Activated CD8-positive, alpha-beta memory T cell treated with anti-CD3 and anti-CD28 coated beads for 1 hour (primary cell): ENCODE results near the gene GNL2.
"Not testable (repeated sequence)": the region's sequence is repeated elsewhere in the genome, so short reads cannot be mapped to it uniquely, and the experiment has no call there.

Experiments used
- DNase-seq, 2 donors: peaks; one replicate each; pipeline ENCODE4 v3.0.0-alpha.2; 2020; ENCODE audit warnings: low read depth in 1 of 2; ENCODE audit errors: extremely low read depth in 1 of 2

The GNL2 gene

GRCh38 chr1:37609002-37609401, 13.3 kb upstream of the GNL2 start:
- DNase-seq = no peak

- no peak for DNase-seq
These were observed 10.9 kb upstream of the GNL2 start for GRCh38 chr1:37606481-37607263.

- DNase-seq = no peak
These were observed 10.2 kb upstream of the GNL2 start for GRCh38 chr1:37605806-37606474.

GRCh38 chr1:37605061-37605650, 9.4 kb upstream of the GNL2 start:
- DNase-seq = no peak

- DNase-seq = peak in 1 of 2 donors; percentile 4
These were observed 7.3 kb upstream of the GNL2 start for GRCh38 chr1:37602750-37603694.

GRCh38 chr1:37601441-37601840, 5.7 kb upstream of the GNL2 start:
- no peak for DNase-seq

- no peak for DNase-seq
These were observed 4.2 kb upstream of the GNL2 start for GRCh38 chr1:37599940-37600339.

- no peak for DNase-seq
These were observed 488 bp upstream of the GNL2 start for GRCh38 chr1:37596182-37596667.

- DNase-seq = no peak
These were observed 2.0 kb downstream of the GNL2 start for GRCh38 chr1:37593726-37594125.

- no peak for DNase-seq
These were observed 6.8 kb downstream of the GNL2 start for GRCh38 chr1:37588939-37589338.

- DNase-seq = not testable (repeated sequence)
These were observed 11.2 kb downstream of the GNL2 start for GRCh38 chr1:37584544-37584943.

- DNase-seq = no peak
These were observed 20.0 kb downstream of the GNL2 start for GRCh38 chr1:37575692-37576091.

- no peak for DNase-seq
These were observed 20.8 kb downstream of the GNL2 start for GRCh38 chr1:37574834-37575480.

GRCh38 chr1:37570528-37571334, 25.0 kb downstream of the GNL2 start:
- no peak for DNase-seq

- DNase-seq = no peak
These were observed 28.7 kb downstream of the GNL2 start for GRCh38 chr1:37567023-37567422.

- DNase-seq = no peak
These were observed 30.8 kb downstream of the GNL2 start for GRCh38 chr1:37564892-37565291.

GRCh38 chr1:37562984-37563383, 32.8 kb downstream of the GNL2 start:
- DNase-seq = no peak

GRCh38 chr1:37561133-37562132, 34.3 kb downstream of the GNL2 start:
- no peak for DNase-seq
